LNCAP (cell line): ENCODE measurements around the gene SLC9A9.

Source experiments
- TF ChIP-seq, protein P1 (sequence below): fragments of 450-650 bp; IDR thresholded peaks from 2 replicates; pipeline ENCODE4 v1.5.1; 2017; ENCODE audit warnings: mild to moderate bottlenecking

SLC9A9 gene

GRCh38 chr3:143314251-143315093 lies 533.8 kb downstream of the SLC9A9 start:
- TF ChIP-seq, protein P1, sequence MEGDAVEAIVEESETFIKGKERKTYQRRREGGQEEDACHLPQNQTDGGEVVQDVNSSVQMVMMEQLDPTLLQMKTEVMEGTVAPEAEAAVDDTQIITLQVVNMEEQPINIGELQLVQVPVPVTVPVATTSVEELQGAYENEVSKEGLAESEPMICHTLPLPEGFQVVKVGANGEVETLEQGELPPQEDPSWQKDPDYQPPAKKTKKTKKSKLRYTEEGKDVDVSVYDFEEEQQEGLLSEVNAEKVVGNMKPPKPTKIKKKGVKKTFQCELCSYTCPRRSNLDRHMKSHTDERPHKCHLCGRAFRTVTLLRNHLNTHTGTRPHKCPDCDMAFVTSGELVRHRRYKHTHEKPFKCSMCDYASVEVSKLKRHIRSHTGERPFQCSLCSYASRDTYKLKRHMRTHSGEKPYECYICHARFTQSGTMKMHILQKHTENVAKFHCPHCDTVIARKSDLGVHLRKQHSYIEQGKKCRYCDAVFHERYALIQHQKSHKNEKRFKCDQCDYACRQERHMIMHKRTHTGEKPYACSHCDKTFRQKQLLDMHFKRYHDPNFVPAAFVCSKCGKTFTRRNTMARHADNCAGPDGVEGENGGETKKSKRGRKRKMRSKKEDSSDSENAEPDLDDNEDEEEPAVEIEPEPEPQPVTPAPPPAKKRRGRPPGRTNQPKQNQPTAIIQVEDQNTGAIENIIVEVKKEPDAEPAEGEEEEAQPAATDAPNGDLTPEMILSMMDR, result no peak

DNA sequence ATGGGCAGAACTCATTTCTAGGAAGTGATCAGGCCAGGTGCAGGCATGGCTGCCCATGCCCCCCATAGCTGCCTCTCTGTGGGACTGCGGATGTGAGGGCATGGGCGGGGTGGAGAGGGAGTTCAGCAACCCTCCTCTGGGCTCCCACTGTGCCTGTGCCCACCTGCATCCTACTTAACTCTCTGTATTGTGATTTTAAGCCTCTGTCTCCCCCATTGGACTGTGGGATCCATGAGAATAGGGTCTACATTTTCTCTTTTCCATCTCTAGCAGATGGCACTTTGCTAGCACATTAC lies 534.4 kb downstream of the SLC9A9 start:
- TF ChIP-seq, protein P1, result no peak

DNA sequence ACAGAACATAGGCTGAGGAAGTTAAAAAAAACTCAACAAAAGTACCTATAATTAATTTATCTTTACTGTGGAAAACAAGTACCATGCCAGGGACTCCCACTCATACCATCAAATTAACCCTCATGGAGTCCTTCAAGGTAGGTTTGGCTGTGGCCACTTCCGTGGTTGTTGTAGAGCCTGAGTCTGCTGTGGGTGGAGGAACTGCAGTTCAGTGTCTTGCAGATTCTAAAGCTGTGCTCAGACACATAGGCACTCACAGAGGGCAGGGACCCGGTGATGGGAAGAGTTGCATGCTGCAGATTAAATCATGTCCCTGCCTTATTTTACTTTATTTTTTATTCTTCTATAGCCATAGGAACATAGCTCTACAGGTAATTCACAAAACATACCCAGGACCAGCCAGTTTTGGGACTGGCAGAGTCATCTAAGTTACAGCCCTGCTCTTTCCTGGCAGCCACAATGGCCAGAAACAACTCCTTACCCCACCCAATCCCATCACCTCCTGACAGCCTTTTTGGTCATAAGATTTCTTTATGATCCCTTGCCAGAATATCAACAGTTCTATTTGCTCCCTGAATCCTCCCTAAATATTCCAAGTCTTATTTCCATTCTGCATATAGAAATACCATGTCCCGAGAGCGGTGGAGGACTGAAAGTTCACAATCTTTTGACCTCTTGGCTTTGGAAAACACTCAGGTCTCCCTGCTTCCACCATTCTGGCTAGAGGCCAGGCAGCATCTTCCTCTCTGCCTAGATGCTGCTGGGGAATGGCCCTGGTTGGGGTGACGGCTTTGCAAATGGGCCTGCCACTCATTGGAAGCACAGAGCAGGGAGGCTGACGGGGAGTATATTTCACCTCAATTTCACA lies 535.0 kb downstream of the SLC9A9 start:
- TF ChIP-seq, protein P1, result no peak

DNA sequence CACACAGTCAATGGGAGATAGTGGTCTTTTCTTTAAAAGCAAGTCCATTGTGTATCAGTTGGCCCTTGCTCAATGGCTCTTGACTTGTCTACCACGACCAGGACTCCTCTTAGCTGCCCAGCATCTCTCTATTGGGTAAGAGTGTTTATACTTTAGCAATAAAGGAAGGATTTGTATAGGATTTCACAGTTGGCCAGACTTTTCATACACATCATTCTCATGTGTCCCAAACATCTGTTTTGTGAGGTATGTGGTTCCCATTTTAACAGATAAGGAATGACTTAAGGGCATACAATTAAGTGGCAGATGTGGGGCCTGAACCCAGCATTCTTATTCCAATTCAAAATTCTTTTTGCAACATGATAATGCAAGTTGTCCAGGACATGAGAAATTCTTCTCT lies 537.2 kb downstream of the SLC9A9 start:
- TF ChIP-seq, protein P1, result no peak

- TF ChIP-seq, protein P1, result no peak
Measured at GRCh38 chr3:143309705-143310104, 538.6 kb downstream of the SLC9A9 start.

- TF ChIP-seq, protein P1, result no peak
Measured at GRCh38 chr3:143307613-143308183, 540.6 kb downstream of the SLC9A9 start.

GRCh38 chr3:143306407-143306806 lies 541.9 kb downstream of the SLC9A9 start:
- TF ChIP-seq, protein P1, result no peak
